Measurements from ENCODE around the gene FANCI. TPM values are rescaled to one million over a fixed set of nuclear protein-coding genes. Genes with fewer than 3 reads are reported as not detected.
A peak's percentile ranks its signal among the peaks of the same experiment; 100 is the strongest.

FANCI gene
- total RNA-seq, 1 experiment from 2014 or later: 112 TPM

DNA sequence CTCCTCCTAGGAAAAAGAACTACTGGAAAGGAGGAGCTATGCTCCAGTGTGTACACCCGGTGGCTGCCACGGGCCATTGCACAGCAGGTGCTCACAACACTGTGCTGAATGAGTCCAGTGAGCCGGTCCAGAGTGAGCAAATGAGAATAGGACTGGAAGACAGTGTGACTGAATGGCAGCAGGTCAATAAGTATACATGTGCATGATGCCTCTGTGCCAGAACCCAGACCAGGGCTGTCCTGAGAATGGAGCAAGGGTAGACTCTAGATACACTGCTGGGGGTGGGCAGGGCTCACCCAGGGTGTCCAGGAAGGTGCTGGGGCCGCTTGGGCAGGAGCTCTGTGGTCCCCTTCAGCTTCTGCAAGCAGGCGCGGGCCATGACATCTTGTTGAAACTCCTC, 82.5 kb downstream of the FANCI start:
- TF ChIP-seq CEBPB (IDR thresholded peaks at IDR 0.05; ENCODE audit: low read depth): no peak
- TF ChIP-seq, protein P1, sequence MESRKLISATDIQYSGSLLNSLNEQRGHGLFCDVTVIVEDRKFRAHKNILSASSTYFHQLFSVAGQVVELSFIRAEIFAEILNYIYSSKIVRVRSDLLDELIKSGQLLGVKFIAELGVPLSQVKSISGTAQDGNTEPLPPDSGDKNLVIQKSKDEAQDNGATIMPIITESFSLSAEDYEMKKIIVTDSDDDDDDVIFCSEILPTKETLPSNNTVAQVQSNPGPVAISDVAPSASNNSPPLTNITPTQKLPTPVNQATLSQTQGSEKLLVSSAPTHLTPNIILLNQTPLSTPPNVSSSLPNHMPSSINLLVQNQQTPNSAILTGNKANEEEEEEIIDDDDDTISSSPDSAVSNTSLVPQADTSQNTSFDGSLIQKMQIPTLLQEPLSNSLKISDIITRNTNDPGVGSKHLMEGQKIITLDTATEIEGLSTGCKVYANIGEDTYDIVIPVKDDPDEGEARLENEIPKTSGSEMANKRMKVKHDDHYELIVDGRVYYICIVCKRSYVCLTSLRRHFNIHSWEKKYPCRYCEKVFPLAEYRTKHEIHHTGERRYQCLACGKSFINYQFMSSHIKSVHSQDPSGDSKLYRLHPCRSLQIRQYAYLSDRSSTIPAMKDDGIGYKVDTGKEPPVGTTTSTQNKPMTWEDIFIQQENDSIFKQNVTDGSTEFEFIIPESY (IDR thresholded peaks at IDR 0.05; ENCODE audit: extremely low read depth, insufficient replicate concordance, low read length): no peak
- TF ChIP-seq EZH2phosphoT487 (IDR thresholded peaks at IDR 0.05; ENCODE audit: borderline replicate concordance): no peak
- TF ChIP-seq, protein P2, sequence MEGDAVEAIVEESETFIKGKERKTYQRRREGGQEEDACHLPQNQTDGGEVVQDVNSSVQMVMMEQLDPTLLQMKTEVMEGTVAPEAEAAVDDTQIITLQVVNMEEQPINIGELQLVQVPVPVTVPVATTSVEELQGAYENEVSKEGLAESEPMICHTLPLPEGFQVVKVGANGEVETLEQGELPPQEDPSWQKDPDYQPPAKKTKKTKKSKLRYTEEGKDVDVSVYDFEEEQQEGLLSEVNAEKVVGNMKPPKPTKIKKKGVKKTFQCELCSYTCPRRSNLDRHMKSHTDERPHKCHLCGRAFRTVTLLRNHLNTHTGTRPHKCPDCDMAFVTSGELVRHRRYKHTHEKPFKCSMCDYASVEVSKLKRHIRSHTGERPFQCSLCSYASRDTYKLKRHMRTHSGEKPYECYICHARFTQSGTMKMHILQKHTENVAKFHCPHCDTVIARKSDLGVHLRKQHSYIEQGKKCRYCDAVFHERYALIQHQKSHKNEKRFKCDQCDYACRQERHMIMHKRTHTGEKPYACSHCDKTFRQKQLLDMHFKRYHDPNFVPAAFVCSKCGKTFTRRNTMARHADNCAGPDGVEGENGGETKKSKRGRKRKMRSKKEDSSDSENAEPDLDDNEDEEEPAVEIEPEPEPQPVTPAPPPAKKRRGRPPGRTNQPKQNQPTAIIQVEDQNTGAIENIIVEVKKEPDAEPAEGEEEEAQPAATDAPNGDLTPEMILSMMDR (IDR thresholded peaks at IDR 0.05 in 2 of 3, conservative IDR thresholded peaks at IDR 0.05 in 1 of 3; ENCODE audit: borderline replicate concordance in 1 of 3, insufficient read depth in 1 of 3, low read depth in 2 of 3, low read length in 2 of 3): peak in 2 of 3 experiments; percentile 2 to 28; a peak in 2 of 6 replicates
- TF ChIP-seq EZH2 (IDR thresholded peaks at IDR 0.05): no peak
- CTCF ChIA-PET: no interaction called here
- Histone ChIP-seq H3K27ac (ENCODE audit: low read depth, low read length) (no peak overlapping the region), H3K9me3 (ENCODE audit: control insufficient read depth in 1 of 2, insufficient read depth in 1 of 2, low read depth in 1 of 2, low read length in 2 of 2) (no peaks in the 10 kb centered on the region), H2AFZ (ENCODE audit: low read depth, low read length, poor library complexity, severe bottlenecking) (no peak overlapping the region), H3K4me2 (ENCODE audit: low read length) (no peak overlapping the region), H3K4me1 (ENCODE audit: control insufficient read depth in 1 of 2, insufficient read depth in 2 of 2, low read length in 2 of 2) (no peaks in the 10 kb centered on the region), H3K4me3 (replicated peaks in 1 of 2; ENCODE audit: low read depth in 1 of 2, low read length in 2 of 2) (no peak overlapping the region), H3K79me2 (ENCODE audit: insufficient read depth, low read length) (peaks cover 61% of the 10 kb centered on the region), H3K9ac (ENCODE audit: low read length) (no peak overlapping the region), H3K27me3 (ENCODE audit: insufficient read depth, low read length) (no peaks in the 10 kb centered on the region), H4K20me1 (ENCODE audit: insufficient read depth) (peaks cover 8% of the 10 kb centered on the region; the same call in 1 of the 2 replicates), H3K36me3 (ENCODE audit: control insufficient read depth in 1 of 2, insufficient read depth in 2 of 2, low read length in 2 of 2) (peaks cover 76 to 90% of the 10 kb centered on the region in 2 experiments), H3K9me2 (ENCODE audit: insufficient read depth) (no peaks in the 10 kb centered on the region)
- ATAC-seq: peak; percentile 66
- DNase-seq (ENCODE audit: low read depth, low spot score): no peak
- POLR2A ChIA-PET: no interaction called here
- BruUV-seq (replicated peaks): no TSS peak
- intact Hi-C loops (cut with micrococcal nuclease): no loop called here
- RAD21 ChIA-PET (ENCODE audit: low non-redundant PET in 1 of 2, low total read pairs in 2 of 2, uncharacterized antibody in 2 of 2, unreplicated experiment in 2 of 2): no interaction called here
